GM12878 (cell line): ENCODE measurements around the gene NKX2-2. TPM values are rescaled to one million over a fixed set of nuclear protein-coding genes. Genes with fewer than 3 reads are reported as not detected.

ENCODE experiments used
- ATAC-seq: fragments of 200-7000 bp; cut with Tn5 transposase; 3 replicates; pipeline ENCODE4 v1.9.1; 2020; ENCODE audit warnings: mild to moderate bottlenecking, moderate library complexity
- BruUV-seq: library from RNA; stranded (reverse); fragments of 400-500 nt; replicated peaks from 2 replicates; lab custom pipeline; 2021; lab: Mats Ljungman, UMichigan
- CTCF ChIA-PET: fragments of 300-600 bp; sonication (Branson Sonifier 250); formaldehyde crosslinking; extraction: SDS; loops from one replicate; lab custom pipeline; 2021; ENCODE audit warnings: inconsistent platforms; lab: Yijun Ruan, JAX
- POLR2A ChIA-PET: fragments of 350-600 bp; formaldehyde crosslinking; extraction: SDS; loops from one replicate; lab custom pipeline; 2021; ENCODE audit warnings: inconsistent platforms; lab: Charles Lee
- RAD21 ChIA-PET: fragments of 300-600 bp; sonication (Branson Sonifier 250); formaldehyde crosslinking; loops from one replicate; lab custom pipeline; 2023; ENCODE audit warnings: antibody characterized with exemption; ENCODE audit not compliant: unreplicated experiment; lab: Charles Lee
- SMC1A ChIA-PET: fragments of 300-600 bp; sonication (Branson Sonifier 250); formaldehyde crosslinking; loops from one replicate; lab custom pipeline; 2023; ENCODE audit not compliant: unreplicated experiment, uncharacterized antibody; lab: Charles Lee
- DNase-seq: peaks from one replicate; pipeline ENCODE4 v3.0.0-alpha.2; 2011; ENCODE audit warnings: low read depth, low spot score
- FAIRE-seq: peaks from 3 replicates; lab custom pipeline; 2011; peaks lifted over from hg19 to GRCh38; lab: Jason Lieb, UNC
- H2AFZ ChIP-seq: 2 replicates; pipeline ENCODE4 v1.6.0; 2011; ENCODE audit warnings: low read depth, low read length, control low read depth; ENCODE audit not compliant: control insufficient read depth
- H3K27ac ChIP-seq: 2 replicates; pipeline ENCODE4 v1.5.1; 2011; ENCODE audit warnings: control low read depth; ENCODE audit not compliant: control insufficient read depth, insufficient read depth
- H3K27me3 ChIP-seq, 2 experiments: replicated peaks in 1 of 2; 2 replicates each; pipeline versions ENCODE4 v1.6.0 to v1.6.1; 2011; ENCODE audit warnings: low read length in 1 of 2; ENCODE audit not compliant: control insufficient read depth in 2 of 2, insufficient read depth in 2 of 2
- H3K36me3 ChIP-seq, 2 experiments: 2 replicates each; pipeline ENCODE4 v1.5.1; 2011; ENCODE audit warnings: low read length in 1 of 2; ENCODE audit not compliant: control insufficient read depth in 2 of 2, insufficient read depth in 2 of 2
- H3K4me1 ChIP-seq: 2 replicates; pipeline ENCODE4 v1.6.1; 2011; ENCODE audit warnings: mild to moderate bottlenecking, low read length, moderate library complexity, mixed read lengths; ENCODE audit not compliant: control insufficient read depth, insufficient read depth
- H3K4me2 ChIP-seq: 2 replicates; pipeline ENCODE4 v1.6.0; 2011; ENCODE audit warnings: control low read depth; ENCODE audit not compliant: control insufficient read depth, insufficient read depth
- H3K4me3 ChIP-seq: fragments of 200-600 bp; sonication (generic); 2 replicates; pipeline ENCODE4 v1.5.1; 2016
- H3K79me2 ChIP-seq: 2 replicates; pipeline ENCODE4 v1.6.0; 2011; ENCODE audit warnings: low read length; ENCODE audit not compliant: control insufficient read depth, insufficient read depth
- H3K9ac ChIP-seq: 2 replicates; pipeline ENCODE4 v1.8.0; 2011; ENCODE audit warnings: low read length, control low read depth, mixed read lengths; ENCODE audit not compliant: control insufficient read depth, insufficient read depth
- H3K9me3 ChIP-seq: replicated peaks from 3 replicates; pipeline ENCODE4 v1.5.1; 2011; ENCODE audit warnings: mild to moderate bottlenecking, low read length; ENCODE audit not compliant: control insufficient read depth, insufficient read depth
- H4K20me1 ChIP-seq: 2 replicates; pipeline ENCODE4 v1.6.0; 2011; ENCODE audit not compliant: control insufficient read depth, insufficient read depth
- ATF3 ChIP-seq: IDR thresholded peaks from 2 replicates; pipeline ENCODE4 v1.6.1; 2011; ENCODE audit warnings: low read depth, mild to moderate bottlenecking, low read length, moderate library complexity, borderline replicate concordance; ENCODE audit errors: extremely low read depth
- ATF7 ChIP-seq: fragments of 450-650 bp; IDR thresholded peaks from 2 replicates; pipeline ENCODE4 v1.6.1; 2016; ENCODE audit warnings: low read depth, mild to moderate bottlenecking
- IKZF1 ChIP-seq: fragments of 450-650 bp; conservative IDR thresholded peaks from 2 replicates; pipeline ENCODE4 v1.6.1; 2017; ENCODE audit warnings: antibody characterized with exemption, mild to moderate bottlenecking
- KDM1A ChIP-seq: fragments of 200-600 bp; sonication (generic); IDR thresholded peaks from 2 replicates; pipeline ENCODE4 v1.6.1; 2016; ENCODE audit warnings: borderline replicate concordance
- KLF5 ChIP-seq: fragments of 450-650 bp; IDR thresholded peaks from 2 replicates; pipeline ENCODE4 v1.6.1; 2014; ENCODE audit warnings: mild to moderate bottlenecking; ENCODE audit not compliant: partially characterized antibody
- PAX8 ChIP-seq: fragments of 450-650 bp; IDR thresholded peaks from 2 replicates; pipeline ENCODE4 v1.6.1; 2017; ENCODE audit warnings: mild to moderate bottlenecking, moderate library complexity
- PKNOX1 ChIP-seq: fragments of 450-650 bp; IDR thresholded peaks from 2 replicates; pipeline ENCODE4 v1.6.1; 2016; ENCODE audit warnings: mild to moderate bottlenecking
- PRDM15 ChIP-seq: fragments of 450-650 bp; formaldehyde crosslinking; IDR thresholded peaks from 2 replicates; pipeline ENCODE4 v1.4.0; 2020; ENCODE audit warnings: mild to moderate bottlenecking, moderate library complexity
- RAD21 ChIP-seq: IDR thresholded peaks from 2 replicates; pipeline ENCODE4 v1.6.1; 2011; ENCODE audit warnings: mild to moderate bottlenecking, low read depth, low read length, moderate library complexity; ENCODE audit not compliant: insufficient read depth
- SMC3 ChIP-seq: IDR thresholded peaks from 2 replicates; pipeline ENCODE4 v1.6.1; 2011; ENCODE audit warnings: low read length, improper control_type of control experiment, borderline replicate concordance
- SPI1 ChIP-seq: IDR thresholded peaks from 2 replicates; pipeline ENCODE4 v1.6.1; 2011; ENCODE audit warnings: low read depth, mild to moderate bottlenecking, low read length, moderate library complexity, borderline replicate concordance; ENCODE audit not compliant: insufficient read depth
- TCF12 ChIP-seq: IDR thresholded peaks from 2 replicates; pipeline ENCODE4 v1.6.1; 2011; ENCODE audit warnings: low read depth, mild to moderate bottlenecking, low read length
- USF1 ChIP-seq: IDR thresholded peaks from 2 replicates; pipeline ENCODE4 v1.6.1; 2011; ENCODE audit warnings: borderline replicate concordance, low read depth, mild to moderate bottlenecking, moderate library complexity, mixed read lengths, low read length; ENCODE audit not compliant: insufficient read depth; ENCODE audit errors: extremely low read length
- USF2 ChIP-seq: IDR thresholded peaks from 2 replicates; pipeline ENCODE4 v1.6.1; 2011; ENCODE audit warnings: low read depth, low read length, improper control_type of control experiment, borderline replicate concordance
- WGBS: methylation state at CpG from one replicate; pipeline ENCODE4 v1.1.6; 2016; ENCODE audit warnings: low lambda C conversion rate; ENCODE audit not compliant: insufficient replicate concordance, insufficient coverage; ENCODE audit errors: missing lambda C conversion rate; 5-methylcytosine and 5-hydroxymethylcytosine counted together
- in situ Hi-C: fragments of 300-500 bp; cut with MboI; formaldehyde crosslinking; loops from 9 replicates; pipeline ENCODE4 v1.14.3; 2018; ENCODE audit warnings: mixed read lengths
- intact Hi-C: fragments of 100-400 bp; cut with micrococcal nuclease; formaldehyde crosslinking; loops from one replicate; pipeline ENCODE4 v1.14.2; 2022; ENCODE audit not compliant: unreplicated experiment
- polyA plus RNA-seq, 11 experiments: library from polyadenylated mRNA; depleted of rRNA in 4 of 11; unstranded in 6 of 11; stranded (reverse) in 5 of 11; fragments of >200 nt; fragmentation: Nextera tagmentation in 4 of 11; fragmentation: Illumina TruSeq in 1 of 11; extraction: Ambion mirVana in 4 of 11; extraction: Trizol in 1 of 11; gene quantifications; 1 replicate in 1 of 11; 2 replicates in 10 of 11; pipeline versions ENCODE4 v1.2.1 to v1.2.3, GENCODE V29; 2011 to 2016; ENCODE audit warnings: inconsistent platforms in 2 of 11, missing spikeins in 2 of 11, low read depth in 1 of 11
- total RNA-seq, 4 experiments: library from RNA; depleted of rRNA in 3 of 4; stranded (reverse); fragments of >200 nt in 3 of 4; fragmentation: Illumina TruSeq in 1 of 4; extraction: Trizol in 1 of 4; gene quantifications; 2 replicates each; pipeline versions ENCODE4 v1.2.1 to v1.2.3, GENCODE V29; 2013 to 2021

NKX2-2 gene
- total and polyA plus RNA-seq, 10 of the 15 experiments (the other 5 are each of a cell fraction or from before 2014, with no cell fraction given), result not detected

GRCh38 chr20:21516861-21517565 is 3.1 kb upstream of the NKX2-2 start (continued):
- TF ChIP-seq ATF3 (no peak), RAD21 (no peak)

- no peak for ATAC-seq
- Histone ChIP-seq H2AFZ (no peak overlapping the region), H3K4me3 (no peak overlapping the region), H3K27ac (no peak overlapping the region), H3K27me3 (peaks cover 16 to 37% of the 10 kb centered on the region in 2 experiments), H4K20me1 (no peaks in the 10 kb centered on the region), H3K9me3 (no peaks in the 10 kb centered on the region), H3K36me3 (no peaks in the 10 kb centered on the region), H3K9ac (no peak overlapping the region), H3K4me1 (no peaks in the 10 kb centered on the region), H3K4me2 (no peak overlapping the region), H3K79me2 (no peaks in the 10 kb centered on the region)
- no TSS peak for BruUV-seq
- intact Hi-C loops (no loop called here), in situ Hi-C loops (no loop called here)
- SMC1A ChIA-PET, result interaction anchor here (0.6 kb wide), 1 partner anchor 79 kb away, joined by 3 read pairs; no protein-coding TSS in a partner anchor
- POLR2A ChIA-PET, result no interaction called here
- CTCF ChIA-PET, result no interaction called here
- DNase-seq, result no peak
- FAIRE-seq, result no peak
- RAD21 ChIA-PET, result no interaction called here
- WGBS, result 33% methylated on average over 20 of the region's 20 CpGs
- TF ChIP-seq KLF5, result no peak
- TF ChIP-seq PAX8, result no peak
- no peak for TF ChIP-seq SMC3
- TF ChIP-seq KDM1A, result no peak
- no peak for TF ChIP-seq USF2
- no peak for TF ChIP-seq SPI1
- TF ChIP-seq PKNOX1, result no peak
- TF ChIP-seq ATF7, result no peak
- TF ChIP-seq PRDM15 (CRISPR knock-in tag), result no peak
- no peak for TF ChIP-seq TCF12
- TF ChIP-seq IKZF1, result no peak
- no peak for TF ChIP-seq USF1
Measured at GRCh38 chr20:21516180-21516567, 2.3 kb upstream of the NKX2-2 start.
